Heart left ventricle (tissue), 16 donors: Measurements from ENCODE around the gene BRD1. TPM values are rescaled to one million over a fixed set of nuclear protein-coding genes. Genes with fewer than 3 reads are reported as not detected.

Experiments
- ATAC-seq, 4 donors: fragments of 200-7000 bp; cut with Tn5 transposase; one replicate each; pipeline ENCODE4 v1.9.1; 2020 to 2022; ENCODE audit warnings: moderate library complexity in 4 of 4, mild to moderate bottlenecking in 3 of 4, moderate number of reproducible peaks in 1 of 4
- DNase-seq, 5 donors: peaks; one replicate each; pipeline ENCODE4 v3.0.0-alpha.2; 2020
- H3K27ac ChIP-seq, 12 donors: fragments of 200-600 bp; sonication (generic) in 4 of 12; one replicate each; pipeline versions ENCODE4 v1.5.0 to v1.8.0; 2016 to 2022; ENCODE audit warnings: mild to moderate bottlenecking in 2 of 12
- H3K27me3 ChIP-seq, 9 donors: fragments of 200-600 bp; sonication (generic) in 2 of 9; one replicate each; pipeline versions ENCODE4 v1.5.1 to v1.8.0; 2016 to 2022; ENCODE audit warnings: mild to moderate bottlenecking in 3 of 9
- H3K36me3 ChIP-seq, 9 donors: fragments of 200-600 bp; sonication (generic) in 2 of 9; one replicate each; pipeline versions ENCODE4 v1.5.0 to v1.8.0; 2018 to 2022; ENCODE audit warnings: mild to moderate bottlenecking in 2 of 9
- H3K4me1 ChIP-seq, 12 donors: fragments of 200-600 bp; sonication (generic) in 4 of 12; one replicate each; pipeline versions ENCODE4 v1.5.0 to v1.8.0; 2016 to 2022; ENCODE audit warnings: mild to moderate bottlenecking in 3 of 12
- H3K4me3 ChIP-seq, 12 donors: fragments of 200-600 bp; sonication (generic) in 4 of 12; one replicate each; pipeline versions ENCODE4 v1.5.0 to v1.8.0; 2017 to 2022; ENCODE audit warnings: mild to moderate bottlenecking in 9 of 12, moderate library complexity in 4 of 12
- H3K9me3 ChIP-seq, 12 donors: fragments of 200-600 bp; sonication (generic) in 4 of 12; one replicate each; pipeline versions ENCODE4 v1.5.0 to v1.8.0; 2016 to 2022; ENCODE audit warnings: mild to moderate bottlenecking in 1 of 12
- POLR2A ChIP-seq, 2 donors: fragments of 450-650 bp; IDR thresholded peaks; one replicate each; pipeline ENCODE4 v1.6.1; 2017; ENCODE audit warnings: antibody characterized with exemption in 2 of 2, mild to moderate bottlenecking in 2 of 2, moderate library complexity in 2 of 2
- WGBS, 4 donors: extraction: QIAGEN DNeasy Blood & Tissue Kit in 2 of 4; methylation state at CpG; one replicate each; pipeline versions ENCODE4 v1.1.5 to v1.1.7; 2013 to 2018; 5-methylcytosine and 5-hydroxymethylcytosine counted together
- intact Hi-C, 10 donors: fragments of 100-400 bp; cut with DNase I; formaldehyde crosslinking; loops; one replicate each; pipeline versions ENCODE4 v1.11.1 to v1.14.2; 2022
- long read RNA-seq, 3 donors: library from polyadenylated mRNA; unstranded; transcript quantifications; one replicate each; pipeline ENCODE4 v2.0.0, GENCODE V29; 2020 to 2021
- polyA plus RNA-seq, 2 donors: library from polyadenylated mRNA; stranded (reverse); fragments of 200-250 nt; gene quantifications; one replicate each; pipeline ENCODE4 v1.2.3, GENCODE V29; 2013
- total RNA-seq, 9 donors: library from RNA; depleted of rRNA in 2 of 9; stranded (reverse); fragments of >200 nt in 2 of 9; fragmentation: NEBNext Ultra II Directional in 3 of 9; extraction: Animal tissue kit (Norgen Biotek cat#: 25700) in 3 of 9; gene quantifications; one replicate each; pipeline versions ENCODE4 v1.1.0 to v1.2.4, GENCODE V29; 2016 to 2023
- TF ChIP-seq, protein P1 (sequence below), 12 donors: fragments of 200-600 bp; sonication (generic) in 4 of 12; IDR thresholded peaks; one replicate each; pipeline versions ENCODE4 v1.5.0 to v1.8.0; 2018 to 2022; ENCODE audit warnings: antibody characterized with exemption in 12 of 12, mild to moderate bottlenecking in 5 of 12
- donor health status: ischemic (EF 13 %, LVEDD 7.1; RV severe dilation, severe dysfunction).
- donor health status: healthy with polysubstance abuse.
- donor health status: DM: no; HTN: yes; CAD: no.
- donor health status: DM: no; HTN: no; CAD: no.
- donor health status: ischemic (EF 25% LVEDD 6.9; RV normal size, moderate dysfunction).
- donor health status: ischemic (EF 25% LVEDD 5.7; RV mildly dilated, moderate dysfunction).
- donor health status: healthy.
- donor health status: DM: yes; HTN: yes; CAD: no.
- donor health status: ischemic (EF 35%, LVEDD 5.7; RV mildly dilated, moderate dysfunction).
- donor health status: nonischemic (EF 11% LVEDD 7.7; RV severe dilation, severe dysfunction).
- donor health status: DM: yes; HTN: yes; CAD: no.
- donor health status: PGD.
- donor health status: ischemic (EF 29% LVEDD 5.4; RV normal size, mild dysfunction).
- donor health status: nonischemic (EF 23%, LVEDD 6.1; RV moderate dilation, normal function).

The BRD1 gene
- 10 to 100 TPM; 13.9 to 27.0 (median 18.5) TPM for total RNA-seq
- polyA plus RNA-seq, result 10 to 100 TPM; 12.0 TPM
- long read RNA-seq, donor 1, full-length matches to known transcripts, result 2 of 24 reads
- long read RNA-seq, donor 1, partial matches to known transcripts, result 12 of 24 reads
- long read RNA-seq, donor 1, other reads (novel, unspliced or antisense), result 10 of 24 reads
- long read RNA-seq, donor 2, full-length matches to known transcripts, result 4 of 21 reads
- long read RNA-seq, donor 2, partial matches to known transcripts, result 12 of 21 reads
- long read RNA-seq, donor 2, other reads (novel, unspliced or antisense), result 5 of 21 reads
- long read RNA-seq, donor 3, full-length matches to known transcripts, result 2 of 17 reads
- long read RNA-seq, donor 3, partial matches to known transcripts, result 5 of 17 reads
- long read RNA-seq, donor 3, other reads (novel, unspliced or antisense), result 10 of 17 reads

DNA sequence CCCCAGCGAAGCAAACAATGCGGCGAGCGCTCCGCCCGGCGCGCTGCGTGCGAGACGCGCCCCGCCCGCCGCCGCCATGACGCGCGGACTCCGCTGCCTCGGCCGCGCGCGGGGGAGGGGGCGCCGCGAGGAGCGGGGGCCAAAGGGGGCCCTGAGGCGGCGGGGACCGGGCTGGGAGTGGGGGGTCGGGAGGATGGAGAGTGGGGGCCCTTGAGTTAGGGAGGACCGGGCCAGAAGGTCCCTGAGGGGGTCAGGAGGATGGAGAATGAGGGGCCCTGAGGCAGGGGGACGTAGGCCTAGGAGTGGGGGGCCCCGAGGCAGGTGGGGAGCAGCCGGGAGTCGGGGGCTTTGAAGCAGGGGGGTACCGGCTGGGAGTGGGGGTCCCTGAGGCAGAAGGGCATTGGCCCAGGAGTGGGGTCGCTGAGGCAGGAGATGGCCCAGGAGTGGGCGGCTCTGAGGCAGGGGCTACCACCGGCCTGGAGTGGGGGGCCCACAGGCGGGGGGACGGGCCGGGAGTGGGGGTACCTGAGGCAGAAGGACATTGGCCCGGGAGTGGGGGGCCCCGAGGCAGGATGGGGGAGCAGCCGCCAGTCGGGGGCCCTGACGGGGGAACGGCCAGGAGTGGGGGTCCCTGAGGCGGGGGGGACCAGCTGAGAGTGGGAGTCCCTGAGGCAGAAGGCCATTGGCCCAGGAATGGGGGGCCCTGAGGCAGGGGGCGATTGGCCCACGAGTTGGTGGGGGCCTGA is at the start of gene BRD1:
TSS of gene BRD1 (minus strand) at position 21 of the 746 bp plus-strand sequence. CDS start 3,556 bp downstream, outside the sequence.
- peaks cover 10 to 33% (median 23%) of the 10 kb centered on the region in 12 donors for H3K4me1 ChIP-seq
- intact Hi-C loops, result loop anchor here in 2 of 10 donors (2.0 to 5.0 kb wide), 2 partner anchors 25 to 41 kb away; partner anchors contain the start of gene ZBED4 (in 1 of the 2)
- H3K27ac ChIP-seq, result peak within 1 kb of the TSS; percentile 68 to 91 (median 86)
- 19 to 92% (median 39%) methylated on average over 10 to 54 of the region's 54 CpGs for WGBS, 4 donors
- H3K36me3 ChIP-seq, result peaks cover 0 to 19% (median 10%) of the 10 kb centered on the region in 9 donors
- DNase-seq (peak; percentile 66 to 85 (median 76)), ATAC-seq (peak in 3 of 4 donors; percentile 73 to 80 (median 77))
- peak within 1 kb of the TSS; percentile 60 to 99 (median 86) for H3K4me3 ChIP-seq
- no peak for TF ChIP-seq POLR2A (IDR thresholded peaks at IDR 0.05)
- TF ChIP-seq, protein P1, sequence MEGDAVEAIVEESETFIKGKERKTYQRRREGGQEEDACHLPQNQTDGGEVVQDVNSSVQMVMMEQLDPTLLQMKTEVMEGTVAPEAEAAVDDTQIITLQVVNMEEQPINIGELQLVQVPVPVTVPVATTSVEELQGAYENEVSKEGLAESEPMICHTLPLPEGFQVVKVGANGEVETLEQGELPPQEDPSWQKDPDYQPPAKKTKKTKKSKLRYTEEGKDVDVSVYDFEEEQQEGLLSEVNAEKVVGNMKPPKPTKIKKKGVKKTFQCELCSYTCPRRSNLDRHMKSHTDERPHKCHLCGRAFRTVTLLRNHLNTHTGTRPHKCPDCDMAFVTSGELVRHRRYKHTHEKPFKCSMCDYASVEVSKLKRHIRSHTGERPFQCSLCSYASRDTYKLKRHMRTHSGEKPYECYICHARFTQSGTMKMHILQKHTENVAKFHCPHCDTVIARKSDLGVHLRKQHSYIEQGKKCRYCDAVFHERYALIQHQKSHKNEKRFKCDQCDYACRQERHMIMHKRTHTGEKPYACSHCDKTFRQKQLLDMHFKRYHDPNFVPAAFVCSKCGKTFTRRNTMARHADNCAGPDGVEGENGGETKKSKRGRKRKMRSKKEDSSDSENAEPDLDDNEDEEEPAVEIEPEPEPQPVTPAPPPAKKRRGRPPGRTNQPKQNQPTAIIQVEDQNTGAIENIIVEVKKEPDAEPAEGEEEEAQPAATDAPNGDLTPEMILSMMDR (IDR thresholded peaks at IDR 0.05), result no peak
- no peaks in the 10 kb centered on the region for H3K27me3 ChIP-seq
- H3K9me3 ChIP-seq, result peaks cover 0 to 18% (median 0%) of the 10 kb centered on the region in 12 donors

DNA sequence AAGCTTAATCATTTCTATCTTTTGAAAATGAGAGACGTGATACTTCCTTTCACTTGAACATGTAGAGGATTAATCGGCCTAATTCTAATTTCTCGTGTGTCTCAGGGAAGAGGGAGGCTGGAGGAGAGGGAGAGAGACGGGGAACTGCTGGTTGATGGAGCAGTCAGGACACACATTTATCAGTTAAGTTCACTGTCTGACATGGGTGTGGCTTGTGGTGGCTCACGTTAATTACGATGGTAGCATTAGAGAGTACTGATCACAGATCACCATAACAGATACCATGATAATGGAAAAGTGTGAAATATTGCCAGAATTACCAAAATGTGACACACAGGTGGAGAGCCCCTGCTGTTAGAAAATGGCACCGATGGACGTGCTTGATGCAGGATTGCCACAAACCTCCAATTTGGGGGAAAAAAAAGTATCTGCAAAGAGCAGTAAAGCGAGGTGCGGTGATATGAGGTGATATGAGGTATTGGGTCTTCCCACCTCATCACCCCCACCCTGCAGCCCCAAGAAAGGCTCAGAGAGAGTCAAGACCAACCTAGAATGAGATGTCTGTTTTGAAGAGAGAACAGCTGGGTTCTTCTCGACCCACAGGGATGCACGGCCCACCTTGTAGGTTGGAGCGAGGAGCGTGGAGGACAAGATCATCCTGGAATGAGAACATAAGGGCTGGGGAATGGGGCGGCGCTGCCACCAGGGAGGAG is 45.7 kb upstream of the BRD1 start:
- Histone ChIP-seq H3K36me3 (peaks cover 0 to 12% (median 5%) of the 10 kb centered on the region in 9 donors), H3K9me3 (peaks cover 0 to 21% (median 7%) of the 10 kb centered on the region in 12 donors), H3K4me1 (no peaks in the 10 kb centered on the region), H3K27me3 (no peaks in the 10 kb centered on the region), H3K4me3 (no peak overlapping the region), H3K27ac (no peak overlapping the region)
- DNase-seq (no peak), ATAC-seq (no peak)
- TF ChIP-seq, protein P1 (IDR thresholded peaks at IDR 0.05), result no peak
- intact Hi-C loops, result no loop called here
- WGBS, 4 donors, result 87 to 91% (median 89%) methylated on average over 15 to 16 of the region's 16 CpGs

DNA sequence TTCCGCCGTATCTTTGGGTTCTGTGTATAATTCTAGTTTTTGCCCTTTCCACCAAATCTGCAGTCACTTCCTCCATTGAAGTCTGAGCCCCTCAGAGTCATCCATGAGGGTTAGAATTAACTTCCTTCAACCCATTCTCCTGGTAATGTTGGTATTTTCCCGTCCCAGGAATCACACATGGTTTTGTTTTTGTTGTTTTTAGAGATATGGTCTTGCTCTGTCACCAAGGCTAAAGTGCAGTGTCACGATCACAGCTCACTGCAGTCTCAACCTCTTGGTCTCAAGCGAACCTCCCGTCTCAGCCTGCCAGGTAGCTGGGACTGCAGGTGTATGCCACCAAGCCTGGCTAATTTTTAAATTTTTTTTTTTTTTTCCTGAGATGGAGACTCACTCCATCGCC is 44.7 kb upstream of the BRD1 start:
- Histone ChIP-seq H3K36me3 (peaks cover 0 to 11% (median 0%) of the 10 kb centered on the region in 9 donors), H3K9me3 (peaks cover 0 to 31% (median 7%) of the 10 kb centered on the region in 12 donors), H3K4me1 (no peaks in the 10 kb centered on the region), H3K4me3 (no peak overlapping the region), H3K27ac (no peak overlapping the region), H3K27me3 (no peaks in the 10 kb centered on the region)
- WGBS, 4 donors, result 89 to 93% (median 92%) methylated on average over 7 of the region's 7 CpGs
- intact Hi-C loops, result no loop called here
- DNase-seq (no peak), ATAC-seq (no peak)
- TF ChIP-seq, protein P1 (IDR thresholded peaks at IDR 0.05), result no peak
- TF ChIP-seq POLR2A (IDR thresholded peaks at IDR 0.05), result no peak
